ENCODE measurements around the gene ZFP1.
"Not testable (repeated sequence)": the region's sequence is repeated elsewhere in the genome, so short reads cannot be mapped to it uniquely, and the experiment has no call there.

The ZFP1 gene

DNA sequence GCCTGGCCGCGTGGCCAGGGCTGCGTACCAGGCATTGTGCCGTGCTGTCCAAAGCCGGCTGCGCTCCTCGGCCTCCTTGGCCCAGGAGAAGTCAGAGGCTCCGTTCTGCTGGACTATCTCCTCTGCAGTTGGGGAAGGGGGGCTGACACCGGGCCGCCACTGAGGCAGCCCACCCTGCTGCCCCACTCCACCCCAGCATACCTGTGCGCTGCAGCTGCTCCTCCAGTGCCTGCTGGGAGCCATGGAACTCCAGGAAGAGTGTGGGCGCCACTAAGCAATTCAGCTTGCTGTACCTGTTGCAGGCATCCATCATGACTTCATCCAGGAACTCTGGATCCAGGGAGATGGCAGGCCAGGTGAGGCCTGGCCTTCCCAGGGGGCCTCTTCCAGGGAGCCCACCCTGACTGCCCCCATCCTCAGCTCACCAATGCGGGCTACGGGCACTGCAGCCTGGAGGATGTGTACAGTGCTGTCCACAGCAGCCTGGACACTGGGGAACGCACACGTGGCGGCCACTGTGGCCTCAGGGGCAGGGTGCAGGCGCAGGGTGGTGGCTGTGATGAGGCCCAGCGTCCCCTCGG lies 34.7 kb upstream of the ZFP1 start:
- no peak for DNase-seq (ENCODE audit: low read depth)

DNA sequence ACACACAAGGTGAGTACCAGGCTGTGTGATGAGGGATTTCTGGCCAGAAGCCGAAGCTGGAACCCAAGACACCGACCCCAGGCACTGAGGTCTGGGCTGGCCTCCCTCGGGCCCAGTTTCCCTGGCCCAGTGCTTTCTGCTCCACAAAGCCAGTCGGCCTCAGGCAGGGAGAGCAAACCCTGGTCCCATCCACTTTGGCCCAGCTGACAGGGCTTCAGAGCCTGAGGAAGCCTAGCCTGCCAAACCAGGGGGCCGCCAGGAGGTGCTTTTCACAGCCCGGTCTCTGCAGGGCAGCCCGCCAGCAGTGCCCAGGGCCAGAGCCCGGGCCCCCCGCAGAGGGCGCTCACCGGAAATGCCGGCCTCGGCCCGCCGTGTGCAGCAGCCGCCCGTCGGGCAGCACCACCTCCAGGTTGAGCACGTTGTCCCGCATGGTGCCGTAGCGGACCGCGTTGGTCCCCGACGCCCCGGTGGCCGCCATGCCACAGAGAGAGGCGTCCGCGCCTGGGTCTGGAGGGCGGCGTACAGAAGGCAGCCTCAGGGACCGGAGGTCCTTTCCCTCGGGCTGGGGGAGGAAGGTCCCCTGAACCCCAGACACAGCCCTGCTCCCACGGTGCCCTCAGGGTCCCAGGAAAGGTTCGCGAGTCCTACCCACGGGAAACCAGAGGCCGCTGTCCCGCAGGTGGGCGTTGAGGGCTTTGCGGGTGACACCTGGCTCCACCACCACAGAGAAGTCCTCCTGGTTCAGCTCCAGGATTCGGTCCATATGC lies 34.0 kb upstream of the ZFP1 start:
- DNase-seq (ENCODE audit: low read depth) = no peak

DNA sequence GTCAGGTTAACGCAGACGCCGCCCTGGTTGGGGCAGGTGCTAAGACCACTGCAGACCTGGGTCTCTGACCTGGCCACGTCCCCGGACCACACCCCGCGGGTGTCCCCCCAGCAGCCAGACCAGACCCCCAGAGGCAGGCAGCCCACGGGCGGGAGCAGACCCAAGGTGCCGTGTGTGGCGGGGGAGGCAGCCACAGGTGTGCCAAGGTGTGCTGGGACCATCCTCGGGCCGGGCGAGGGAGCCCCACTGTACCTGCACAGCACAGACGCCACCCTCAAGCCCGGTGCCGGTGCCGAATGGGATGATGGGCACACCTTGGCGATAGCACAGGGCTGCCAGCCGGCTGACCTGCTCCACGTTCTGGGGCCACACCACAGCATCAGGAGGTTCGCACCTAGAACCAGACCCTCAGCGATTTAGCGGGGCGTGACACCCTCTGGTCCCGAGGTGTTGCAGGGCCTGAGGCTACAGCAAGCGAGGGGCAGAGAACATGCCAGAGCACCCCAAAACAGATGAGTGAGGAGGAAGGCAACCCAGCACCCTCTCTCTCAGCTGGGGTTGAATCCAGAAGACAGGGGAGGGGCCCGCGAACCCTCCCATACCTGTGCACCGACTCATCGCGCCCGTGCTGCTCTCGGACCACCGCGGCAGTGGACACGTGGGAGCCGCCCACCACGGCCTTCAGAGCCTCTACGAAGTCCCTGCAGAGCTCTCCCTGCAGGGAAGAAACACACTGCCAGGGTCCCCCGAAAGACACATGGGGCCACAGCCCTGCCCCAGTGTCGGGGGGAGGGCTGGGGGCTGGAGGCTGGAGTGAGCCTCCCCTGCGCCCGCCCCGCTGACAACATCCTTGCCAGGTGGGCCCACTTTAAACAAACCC lies 33.1 kb upstream of the ZFP1 start:
- DNase-seq (ENCODE audit: low read depth) = no peak

DNA sequence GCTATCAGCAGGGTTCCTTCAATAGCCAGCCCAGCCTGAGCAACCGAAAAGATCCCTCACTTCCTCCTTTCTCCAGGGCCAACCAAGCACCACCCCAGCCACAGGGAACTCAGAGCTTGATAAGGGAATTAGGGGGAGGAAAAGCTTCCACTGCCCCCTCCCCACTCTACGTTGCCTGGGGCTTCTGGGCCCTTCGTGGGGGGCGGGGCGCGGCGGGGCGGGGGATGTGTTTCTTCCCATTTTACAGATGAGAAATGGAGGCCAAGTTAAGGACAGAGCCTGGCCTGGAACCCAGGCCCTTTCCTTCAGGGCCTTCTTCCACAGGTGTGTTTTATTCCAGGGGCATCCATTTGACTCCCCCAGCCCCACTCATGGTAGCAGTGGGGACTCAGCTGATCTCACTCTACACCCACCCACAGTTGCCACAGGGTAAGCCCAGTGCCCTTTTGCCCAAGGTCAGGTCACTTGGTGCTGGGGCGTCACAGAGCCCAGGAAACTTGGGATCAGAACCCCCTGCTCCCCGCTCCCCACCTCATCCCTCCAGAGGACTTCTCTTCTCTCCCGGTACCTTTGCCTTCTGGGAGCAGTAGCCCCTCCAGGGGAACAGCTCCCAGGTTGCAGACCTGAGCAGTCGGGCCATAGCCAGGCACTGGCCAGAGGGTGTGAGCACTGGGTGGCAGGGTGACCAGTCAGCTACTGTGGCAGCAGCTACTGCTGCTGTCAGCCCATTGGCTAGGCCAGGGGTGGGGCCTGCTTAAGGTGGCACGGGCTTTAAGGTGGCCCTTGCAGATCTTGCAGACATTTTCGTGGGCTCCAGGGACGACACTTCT lies 32.0 kb upstream of the ZFP1 start, which contains the start of gene LDHD:
Gene LDHD (minus strand): TSS at position 700 of the 830 bp plus-strand sequence. CDS start 60 bp downstream, at position 640.
- no peak for DNase-seq (ENCODE audit: low read depth)

DNA sequence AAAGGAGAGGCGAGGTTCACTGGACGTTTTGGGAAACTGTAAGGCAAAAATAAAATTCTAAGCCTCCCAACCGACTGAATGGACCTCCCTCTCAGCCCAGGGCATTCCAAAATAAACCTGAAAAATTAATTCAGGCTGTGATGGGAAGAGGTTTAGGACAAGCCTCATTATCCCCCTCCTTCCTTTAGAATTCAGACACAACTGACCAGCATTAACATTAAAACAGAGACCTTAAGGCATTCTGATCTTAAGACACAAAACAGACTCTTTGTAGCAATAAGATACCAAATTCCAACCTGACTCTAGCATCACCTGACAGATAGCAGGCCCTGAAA lies 31.4 kb upstream of the ZFP1 start:
- no peak for DNase-seq (ENCODE audit: low read depth)

DNA sequence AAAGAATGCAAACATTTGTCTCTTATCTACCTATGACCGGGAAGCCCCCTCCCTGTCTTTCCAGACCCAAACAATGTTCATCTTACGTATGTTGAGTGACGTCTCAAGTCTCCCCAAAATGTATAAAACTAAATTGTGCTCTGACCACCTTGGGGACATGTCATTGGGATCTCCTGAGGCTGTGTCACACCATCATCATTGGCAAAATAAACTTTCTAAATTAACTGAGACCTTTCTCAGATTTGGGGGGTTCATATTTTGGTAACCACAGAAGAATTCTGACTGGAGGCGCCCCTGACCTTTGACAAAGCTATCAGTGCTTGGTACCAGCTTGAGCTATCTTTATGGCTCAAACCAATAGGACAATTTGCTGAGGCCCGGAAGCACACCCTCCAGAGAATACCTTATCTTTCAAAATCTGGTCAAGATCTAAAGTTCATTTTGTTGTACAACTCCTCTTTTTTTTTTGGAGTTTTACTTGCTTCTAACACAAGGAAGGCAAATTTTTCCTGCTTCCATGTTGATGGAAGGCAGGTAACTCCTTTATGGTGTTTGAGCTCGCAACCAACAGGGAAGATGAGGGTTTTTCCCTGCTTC lies 29.3 kb upstream of the ZFP1 start:
- DNase-seq (ENCODE audit: low read depth) = no peak

DNA sequence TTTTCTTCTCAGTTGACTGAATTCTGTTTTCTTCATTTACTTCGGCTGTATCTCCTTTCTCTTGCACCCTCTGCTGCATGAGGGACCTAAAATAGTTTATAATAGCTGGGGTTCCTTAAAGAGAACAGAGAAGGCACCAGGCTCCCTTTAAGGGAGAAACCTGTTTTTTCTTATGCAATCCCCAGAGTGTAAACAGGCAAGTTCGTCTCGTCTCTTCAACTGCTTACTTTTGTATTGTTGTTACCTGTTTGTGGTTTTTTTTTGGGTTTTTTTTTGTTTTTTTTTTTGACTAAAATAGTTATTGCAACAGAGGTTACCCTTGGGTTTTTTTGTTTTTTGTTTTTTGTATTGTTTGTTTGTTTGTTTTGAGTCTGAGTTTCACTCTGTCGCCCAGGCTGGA lies 28.1 kb upstream of the ZFP1 start:
- DNase-seq (ENCODE audit: low read depth) = no peak

DNA sequence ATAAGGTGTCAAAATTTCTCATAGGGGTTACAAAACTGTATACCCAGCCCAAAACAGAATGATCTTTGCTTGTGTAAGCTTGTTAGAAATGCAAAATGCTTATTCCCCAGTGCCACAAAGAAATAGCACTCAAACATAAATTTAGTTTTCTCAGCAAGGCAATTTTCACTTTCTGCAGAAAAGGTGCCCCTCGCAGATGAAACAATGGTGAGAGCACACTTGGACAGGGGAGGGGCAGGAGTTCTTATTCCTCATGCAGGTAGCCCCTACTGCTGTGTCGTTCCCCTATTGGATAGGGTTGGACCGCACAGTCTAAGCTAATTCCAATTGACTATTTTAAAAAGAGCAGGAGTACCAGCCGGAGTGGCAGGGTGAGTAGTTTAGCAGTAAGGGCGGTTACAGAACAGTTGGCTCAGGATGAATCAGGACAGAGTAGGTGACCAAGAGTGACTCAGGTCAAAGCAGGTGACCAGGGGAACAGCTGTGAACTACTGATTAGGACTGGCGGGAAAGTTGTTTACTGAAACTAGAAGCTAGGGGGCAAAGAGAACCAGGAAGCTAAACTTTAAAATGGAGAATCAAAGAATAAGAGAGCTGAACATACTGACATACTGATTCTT lies 26.3 kb upstream of the ZFP1 start:
- no peak for DNase-seq (ENCODE audit: low read depth)

DNA sequence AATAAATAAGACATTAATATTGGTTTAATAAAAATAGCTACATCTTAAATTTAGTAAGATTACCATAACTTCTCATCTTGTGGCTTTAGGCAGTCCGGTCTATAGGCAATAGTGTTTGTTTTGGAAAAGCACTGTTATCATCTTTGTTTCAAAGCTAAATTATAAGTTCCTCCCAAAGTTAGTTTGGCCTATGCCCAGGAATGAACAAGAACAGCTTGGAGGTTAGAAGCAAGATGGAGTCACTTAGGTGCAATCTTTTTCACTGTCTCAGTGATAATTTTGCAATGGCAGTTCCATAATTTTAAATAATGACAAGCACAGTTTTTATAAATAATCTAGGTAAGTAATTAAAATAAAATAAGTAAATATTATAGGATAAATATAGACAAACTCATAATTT lies 25.7 kb upstream of the ZFP1 start:
- DNase-seq (ENCODE audit: low read depth) = no peak

DNA sequence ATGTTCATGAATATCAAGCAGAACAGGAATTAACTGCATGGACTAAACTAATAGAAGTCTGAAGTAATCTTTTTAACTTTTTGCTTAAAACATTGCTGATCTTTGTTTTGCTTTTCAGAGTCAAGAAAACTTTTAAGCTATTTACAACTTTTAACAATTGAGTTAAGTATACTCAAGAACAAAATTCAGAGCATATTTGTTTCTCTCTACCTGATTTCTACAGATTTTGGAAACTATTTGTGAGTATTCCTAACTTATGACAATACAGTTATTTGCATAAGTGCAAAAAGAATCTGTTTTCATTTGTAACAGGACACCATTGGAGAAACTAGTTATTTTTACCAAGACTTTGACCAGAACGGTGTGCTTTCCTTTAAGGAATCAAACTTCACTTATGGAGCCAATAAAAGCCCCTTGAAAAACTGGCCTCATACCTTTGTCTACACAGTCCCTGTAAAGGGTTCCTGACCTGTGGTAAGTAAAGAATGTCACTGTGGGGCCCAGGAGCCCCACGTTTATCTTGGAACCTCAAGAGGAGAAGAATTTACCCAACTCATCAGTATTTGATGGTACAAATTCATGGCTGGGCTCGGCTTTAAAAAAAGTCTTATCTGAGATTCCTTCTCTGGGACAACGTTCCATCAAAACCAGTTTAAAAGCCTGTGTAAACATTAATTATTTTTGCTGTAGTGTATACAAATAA lies 20.5 kb upstream of the ZFP1 start:
- no peak for DNase-seq (ENCODE audit: low read depth)

DNA sequence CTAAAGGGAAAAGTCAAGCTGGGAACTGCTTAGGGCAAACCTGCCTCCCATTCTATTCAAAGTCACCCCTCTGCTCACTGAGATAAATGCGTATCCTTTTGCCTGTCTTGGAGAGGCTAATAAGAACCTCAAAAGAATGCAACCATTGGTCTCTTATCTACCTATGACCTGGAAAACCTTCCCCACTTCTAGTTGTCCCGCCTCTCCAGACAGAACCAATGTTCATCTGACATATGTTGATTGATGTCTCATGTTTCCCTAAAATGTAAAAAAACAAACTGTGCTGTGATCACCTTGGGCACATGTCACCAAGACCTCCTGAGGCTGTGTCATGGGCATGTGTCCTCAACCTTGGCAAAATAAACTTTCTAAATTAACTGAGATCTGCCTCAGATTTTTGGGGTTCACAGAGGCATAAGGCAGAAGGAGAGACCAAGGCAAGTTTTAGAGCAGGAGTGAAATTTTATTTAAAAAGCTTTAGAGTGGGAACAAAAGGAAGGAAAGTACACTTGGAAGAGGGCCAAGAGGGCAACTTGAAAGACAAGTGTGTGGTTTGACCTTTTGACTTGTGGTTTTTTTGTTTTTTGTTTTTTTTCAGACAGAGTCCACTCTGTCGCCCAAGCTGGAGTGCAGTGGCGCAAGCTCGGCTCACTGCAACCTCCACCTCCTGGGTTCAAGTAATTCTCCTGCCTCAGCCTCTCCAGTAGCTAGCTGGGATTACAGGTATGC lies 18.7 kb upstream of the ZFP1 start:
- not testable (repeated sequence) for DNase-seq (ENCODE audit: low read depth)

DNA sequence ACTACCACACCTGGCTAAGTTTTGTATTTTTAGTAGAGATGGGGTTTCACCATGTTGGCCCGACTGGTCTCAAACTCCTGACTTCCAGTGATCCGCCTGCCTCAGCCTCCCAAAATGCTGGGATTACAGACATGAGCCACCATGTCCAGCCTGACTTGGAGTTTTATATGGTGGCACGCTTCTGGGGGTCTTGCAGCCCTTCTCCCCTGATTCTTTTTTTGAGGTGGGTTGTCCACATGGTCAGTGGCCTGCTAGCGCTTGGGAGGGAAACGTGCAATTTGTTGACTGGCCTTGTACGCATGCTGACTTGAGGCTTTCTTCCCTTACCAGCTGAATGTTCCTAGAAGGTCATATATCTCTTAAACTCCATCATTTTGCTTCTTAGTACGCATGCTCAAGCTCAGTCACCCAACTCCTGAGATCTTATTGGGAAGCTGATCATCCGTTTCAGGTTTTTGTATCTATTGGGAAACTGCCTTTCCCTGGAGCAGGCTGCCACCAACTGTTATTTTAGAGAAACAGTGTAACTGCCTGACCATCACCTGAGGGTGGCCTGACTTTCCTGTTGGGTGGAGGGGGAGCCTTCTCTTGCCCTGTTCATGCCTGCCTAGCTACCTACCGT lies 18.1 kb upstream of the ZFP1 start:
- DNase-seq (ENCODE audit: low read depth) = no peak

DNA sequence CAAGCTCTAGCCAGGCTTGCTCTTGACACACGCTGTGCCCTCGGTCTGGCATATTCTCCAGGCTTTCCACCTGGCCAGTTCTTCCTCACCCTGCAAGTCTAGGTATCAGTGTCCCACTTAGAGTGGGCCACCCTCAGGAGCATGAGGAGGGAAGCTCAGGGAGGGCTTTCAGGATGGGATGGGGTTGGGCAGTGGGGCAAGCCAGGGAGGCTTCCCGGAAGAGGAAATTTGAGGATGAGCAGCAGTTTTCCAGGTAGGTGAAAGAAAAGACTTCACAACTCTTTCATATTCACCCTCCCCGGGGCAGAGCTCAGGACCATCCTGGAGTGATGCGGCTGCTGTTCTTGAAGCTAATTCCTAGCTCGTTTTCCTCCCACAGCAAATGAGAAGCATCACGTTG lies 17.2 kb upstream of the ZFP1 start:
- DNase-seq (ENCODE audit: low read depth) = no peak

DNA sequence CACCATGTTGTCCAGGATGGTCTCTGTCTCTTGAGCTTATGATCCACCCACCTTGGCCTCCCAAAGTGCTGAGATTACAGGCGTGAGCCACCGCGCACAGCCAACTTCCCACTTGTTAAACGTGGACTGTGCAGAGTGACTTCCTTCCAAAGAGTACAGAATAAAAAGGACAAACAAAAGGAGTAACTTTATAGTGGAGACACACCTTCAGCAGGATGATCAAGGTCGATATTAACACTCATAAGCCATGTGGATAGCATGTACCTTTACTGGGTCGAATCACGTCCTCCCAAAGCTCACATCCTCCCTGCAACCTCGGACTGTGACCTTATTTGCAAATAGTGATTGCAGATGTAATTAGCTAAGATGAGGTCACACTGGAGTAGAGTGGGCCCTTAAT lies 10.1 kb upstream of the ZFP1 start:
- no peak for DNase-seq (ENCODE audit: low read depth)

DNA sequence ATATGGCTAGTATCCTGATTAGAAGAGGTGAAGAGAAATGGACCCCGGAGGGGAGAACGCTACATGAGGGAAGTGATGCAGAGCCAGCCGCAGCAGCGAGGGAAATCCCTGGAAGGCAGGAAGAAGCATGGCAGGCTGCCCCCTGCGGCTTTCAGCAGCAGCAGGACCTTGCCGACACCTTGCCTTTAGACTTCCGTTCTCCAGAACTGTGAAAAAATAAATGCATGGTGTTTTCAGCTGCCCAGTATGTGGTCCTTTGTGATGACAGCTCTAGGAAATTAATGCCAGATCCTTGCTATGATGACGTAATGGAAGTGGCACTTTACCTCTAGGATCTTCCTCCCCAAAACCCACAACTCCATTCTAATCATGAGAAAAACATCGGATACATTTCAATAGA lies 9.7 kb upstream of the ZFP1 start:
- DNase-seq (ENCODE audit: low read depth) = no peak

DNA sequence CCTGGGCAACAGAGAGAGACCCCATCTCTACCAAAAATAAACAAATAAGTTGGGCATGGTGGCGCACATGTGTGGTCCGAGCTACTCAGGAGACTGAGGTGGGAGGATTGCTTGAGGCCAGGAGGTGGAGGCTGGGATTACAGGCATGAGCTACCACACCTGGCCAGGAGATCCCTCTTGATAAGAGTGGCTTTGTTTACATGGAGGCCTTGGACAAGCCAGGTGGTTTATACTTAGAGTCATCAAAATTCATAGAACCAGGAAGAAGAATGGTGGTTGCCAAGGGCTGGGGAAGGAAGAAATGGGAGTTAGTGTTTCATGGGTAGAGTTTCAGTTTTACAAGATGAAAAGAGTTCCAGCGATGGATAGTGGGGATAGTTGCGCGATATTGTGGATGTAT lies 8.8 kb upstream of the ZFP1 start:
- no peak for DNase-seq (ENCODE audit: low read depth)

DNA sequence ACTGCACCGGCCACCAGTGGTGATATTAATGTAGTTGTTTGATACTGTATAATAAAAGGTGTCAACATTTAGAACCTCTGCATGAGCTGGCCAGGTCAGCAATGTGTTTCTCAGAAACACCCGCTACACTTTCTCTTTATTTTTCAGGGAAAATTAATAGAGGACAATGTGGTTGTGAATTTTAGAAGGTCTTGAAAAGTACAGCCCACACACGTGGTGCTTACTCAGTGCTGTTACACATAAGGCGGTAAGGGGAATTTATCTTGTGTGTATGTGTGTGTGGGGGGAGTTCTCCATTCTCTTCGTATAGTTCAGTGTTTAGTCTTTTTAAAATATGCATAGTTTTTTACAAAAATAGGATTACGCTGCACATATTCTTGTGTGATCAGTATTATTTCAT lies 4.4 kb upstream of the ZFP1 start:
- no peak for DNase-seq (ENCODE audit: low read depth)

DNA sequence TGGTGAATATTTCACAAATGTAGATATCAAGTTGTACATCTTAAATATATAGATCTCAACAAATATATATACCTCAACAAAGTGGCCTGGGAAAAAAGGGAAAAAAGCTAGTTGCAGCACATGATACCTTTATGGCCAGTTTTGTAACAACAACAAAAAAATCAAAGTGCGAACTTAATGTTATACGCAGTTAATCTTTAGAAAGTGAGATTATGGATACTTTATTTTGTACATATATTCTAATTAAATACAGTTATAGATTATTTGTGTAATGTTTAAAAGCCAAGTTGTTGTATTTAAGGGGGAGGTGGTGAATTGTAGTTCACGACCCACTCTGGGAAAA lies 385 bp upstream of the ZFP1 start:
- no peak for DNase-seq (ENCODE audit: low read depth)

DNA sequence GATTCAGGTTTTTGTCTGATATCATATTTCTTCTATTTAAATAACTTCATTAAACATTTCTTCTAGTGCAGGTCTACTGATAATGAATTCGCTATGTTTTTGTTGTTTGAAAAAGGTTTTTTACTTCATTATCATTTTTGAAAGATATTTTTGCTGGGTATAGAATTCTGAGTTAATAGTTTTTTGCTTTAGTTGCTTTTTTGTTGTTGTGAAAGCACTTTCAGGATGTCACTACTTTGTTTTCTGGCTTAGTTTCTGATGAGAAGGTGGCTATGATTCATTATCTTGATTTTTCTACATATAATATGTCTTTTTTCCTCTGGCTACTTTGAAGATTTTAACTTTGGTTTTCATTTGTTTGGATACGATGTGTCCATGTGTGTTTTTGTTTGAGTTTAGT lies 3.5 kb downstream of the ZFP1 start:
- no peak for DNase-seq (ENCODE audit: low read depth)

DNA sequence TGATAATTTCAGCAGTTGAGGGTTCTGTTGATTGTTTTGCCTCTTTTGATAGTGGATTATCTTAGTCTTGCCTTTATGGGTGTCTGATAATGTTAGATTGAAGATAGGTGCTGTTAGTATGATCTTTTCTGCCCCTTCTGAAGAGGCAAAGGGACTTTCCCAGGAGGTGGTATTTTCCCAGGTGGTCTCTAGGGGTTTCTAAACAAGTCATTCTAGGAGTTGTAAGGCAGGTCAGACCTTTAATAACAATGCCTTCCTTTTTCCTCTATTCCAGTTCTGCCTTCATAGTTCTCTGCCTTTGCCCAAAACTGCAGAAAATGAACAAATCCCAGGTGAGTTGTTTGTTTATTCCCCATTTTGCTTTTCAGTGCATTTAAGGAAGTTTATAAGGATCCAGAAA lies 4.3 kb downstream of the ZFP1 start:
- no peak for DNase-seq (ENCODE audit: low read depth)

All from stimulated activated CD8-positive, alpha-beta memory T cell treated with anti-CD3 and anti-CD28 coated beads, Interleukin-15, amount 100 ng/mL, for 24 hours (primary cell).